Sigmoid colon (tissue), 4 donors: Measurements from ENCODE around the gene WDHD1.

Experiments
- CTCF ChIP-seq, 4 experiments: fragments of 450-650 bp in 3 of 4; fragments of 200-600 bp in 1 of 4; IDR thresholded peaks; one replicate each; pipeline ENCODE4 v1.5.1; 2016 to 2019; ENCODE audit warnings: antibody characterized with exemption in 4 of 4, mild to moderate bottlenecking in 3 of 4, moderate library complexity in 2 of 4
- EP300 ChIP-seq, 4 donors: sonication (generic); formaldehyde crosslinking; IDR thresholded peaks; one replicate each; pipeline ENCODE4 v1.6.1; 2017; ENCODE audit warnings: antibody characterized with exemption in 4 of 4

GRCh38 chr14:55053018-55053417 is 26.1 kb upstream of the WDHD1 start:
- TF ChIP-seq EP300 (IDR thresholded peaks at IDR 0.05) (no peak), CTCF (IDR thresholded peaks at IDR 0.05) (no peak)
